ENCODE data around the gene RNU6-8.

The RNU6-8 gene

DNA sequence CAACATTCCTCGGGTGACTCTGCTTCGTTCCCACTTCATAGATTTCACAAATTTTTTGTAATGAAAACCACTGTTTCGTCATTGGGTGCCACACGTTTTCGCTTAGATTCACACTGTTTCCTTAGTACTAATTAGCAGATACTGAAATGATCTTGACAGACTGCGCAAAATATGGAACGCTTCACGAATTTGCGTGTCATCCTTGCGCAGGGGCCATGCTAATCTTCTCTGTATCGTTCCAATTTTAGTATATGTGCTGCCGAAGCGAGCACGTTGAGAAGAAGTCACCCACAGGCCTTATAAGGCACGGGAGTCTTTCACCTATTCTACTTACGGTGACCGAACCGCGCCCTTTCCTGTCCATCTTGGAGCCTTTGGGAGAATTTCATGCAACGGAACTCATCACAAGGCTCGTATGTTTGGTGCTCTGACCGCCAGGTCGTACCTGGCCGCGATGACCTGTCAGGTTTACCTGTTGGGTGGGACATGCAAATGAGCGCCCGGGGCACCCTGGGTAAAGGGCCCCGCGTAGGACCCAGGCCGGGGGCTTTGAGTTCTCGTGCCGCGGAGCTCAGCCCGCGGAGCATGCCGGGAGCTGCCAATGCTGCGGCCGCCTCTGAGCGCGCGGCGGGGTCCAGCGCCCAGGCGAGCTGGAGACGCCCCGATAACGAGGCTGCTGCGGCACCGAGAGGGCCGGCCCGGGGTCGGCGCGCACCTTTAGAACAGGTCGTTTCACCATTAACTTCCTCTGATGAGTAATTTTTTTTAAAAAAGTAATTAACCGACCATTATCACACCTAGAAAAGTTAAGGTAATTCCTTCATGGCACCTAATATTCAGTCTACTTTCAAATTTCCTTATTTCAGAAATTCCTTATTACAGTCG is at the start of gene RNU6-8:
Gene RNU6-8 (minus strand): TSS at position 272 of the 885 bp plus-strand sequence.
- DNase-seq, result peak; percentile 95

DNA sequence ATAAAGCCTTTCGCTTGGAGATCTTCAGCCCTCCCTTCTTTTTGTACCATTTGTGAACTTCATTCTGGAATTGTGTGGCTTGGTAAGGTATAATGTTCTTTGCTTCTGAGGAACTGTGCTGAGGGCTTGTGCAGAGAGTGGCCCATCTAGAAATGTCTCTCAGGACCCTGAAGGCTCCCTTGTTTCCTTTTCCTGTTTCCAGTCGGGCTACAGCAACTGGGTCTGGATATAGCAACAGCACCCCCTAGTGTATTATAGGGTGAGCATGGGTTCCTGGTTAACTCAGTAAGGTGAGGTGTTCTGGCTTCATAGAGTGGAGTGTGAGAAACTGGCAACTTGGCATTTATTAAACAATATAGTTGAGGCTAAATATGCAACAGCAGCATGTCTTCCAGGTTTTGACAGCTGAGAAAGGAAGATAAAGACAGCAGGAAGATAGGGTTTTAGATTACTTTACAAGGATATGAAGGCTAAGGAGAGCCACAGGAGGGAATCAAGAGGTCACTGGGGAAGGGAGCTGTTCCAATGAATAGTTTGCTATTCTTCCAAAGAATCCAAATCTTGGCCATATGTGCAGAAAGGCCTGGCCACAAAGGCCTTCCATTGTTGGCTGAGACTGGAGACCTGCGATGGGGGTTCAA is 49.1 kb upstream of the RNU6-8 start:
- peak; percentile 80 for DNase-seq

GRCh38 chr14:32251530-32251929 is 48.5 kb upstream of the RNU6-8 start:
- DNase-seq, result no peak

GRCh38 chr14:32250681-32251080 is 47.6 kb upstream of the RNU6-8 start:
- DNase-seq, result no peak

DNA sequence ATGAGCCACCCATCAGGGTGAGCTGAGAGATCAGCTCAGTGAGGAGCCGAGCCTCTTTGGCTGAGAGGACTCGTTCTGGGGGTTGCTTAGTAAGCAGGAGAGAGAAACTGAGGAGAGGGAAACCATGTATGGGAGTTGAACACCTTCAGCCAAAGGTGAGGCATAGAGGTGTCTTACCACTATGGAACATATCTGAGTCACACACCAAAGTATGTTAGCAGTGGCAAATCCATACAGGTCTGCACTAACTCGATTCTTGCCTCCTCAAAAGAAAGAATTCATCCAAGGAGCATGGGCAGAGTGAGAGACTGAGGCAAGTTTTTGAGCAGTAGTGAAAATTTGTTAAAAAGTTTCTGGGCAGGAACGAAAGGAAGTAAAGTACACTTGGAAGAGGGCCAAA is 46.7 kb upstream of the RNU6-8 start:
- DNase-seq, result no peak

GRCh38 chr14:32249371-32249770 is 46.3 kb upstream of the RNU6-8 start:
- DNase-seq, result no peak

GRCh38 chr14:32246751-32247150 is 43.7 kb upstream of the RNU6-8 start:
- DNase-seq, result no peak

GRCh38 chr14:32244404-32244803 is 41.3 kb upstream of the RNU6-8 start:
- DNase-seq, result no peak

DNA sequence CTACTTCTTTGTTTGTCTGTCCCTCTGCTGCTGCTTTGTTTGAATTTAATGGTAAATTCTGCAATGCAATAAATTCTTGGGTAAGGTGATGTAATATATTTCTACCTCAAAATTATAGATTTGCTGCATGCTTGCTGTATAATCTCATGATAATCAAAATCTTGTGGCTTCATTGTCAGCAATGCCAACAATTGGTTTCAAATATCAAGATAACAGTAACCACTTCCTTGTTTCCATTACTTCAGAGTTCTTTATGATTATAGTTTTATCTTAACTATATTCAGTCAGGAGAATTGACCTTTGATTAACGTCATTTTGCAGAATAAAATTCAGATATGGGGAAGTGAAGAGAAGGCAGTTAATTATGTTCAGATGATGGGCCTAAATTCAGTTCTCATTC is 30.2 kb upstream of the RNU6-8 start:
- no peak for DNase-seq

DNA sequence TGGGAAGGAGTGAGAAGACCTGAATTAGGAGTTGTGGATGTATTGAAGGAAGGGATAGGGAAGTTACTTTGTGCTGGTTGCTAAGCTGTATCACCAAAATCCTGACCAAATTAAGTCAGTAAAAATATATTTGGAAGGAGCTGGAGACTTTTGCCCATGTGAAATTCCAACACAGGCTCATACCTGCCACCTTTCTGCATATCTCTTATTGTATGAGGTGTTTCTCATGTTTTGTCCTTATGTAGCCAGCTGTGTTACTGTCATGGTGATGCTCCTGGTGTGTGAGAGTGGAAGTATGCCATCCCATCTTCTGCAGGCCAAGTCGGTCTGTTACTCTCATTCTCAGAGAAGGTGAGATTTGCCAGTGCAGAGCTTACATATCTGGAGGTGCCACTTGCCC is 29.4 kb upstream of the RNU6-8 start:
- no peak for DNase-seq

DNA sequence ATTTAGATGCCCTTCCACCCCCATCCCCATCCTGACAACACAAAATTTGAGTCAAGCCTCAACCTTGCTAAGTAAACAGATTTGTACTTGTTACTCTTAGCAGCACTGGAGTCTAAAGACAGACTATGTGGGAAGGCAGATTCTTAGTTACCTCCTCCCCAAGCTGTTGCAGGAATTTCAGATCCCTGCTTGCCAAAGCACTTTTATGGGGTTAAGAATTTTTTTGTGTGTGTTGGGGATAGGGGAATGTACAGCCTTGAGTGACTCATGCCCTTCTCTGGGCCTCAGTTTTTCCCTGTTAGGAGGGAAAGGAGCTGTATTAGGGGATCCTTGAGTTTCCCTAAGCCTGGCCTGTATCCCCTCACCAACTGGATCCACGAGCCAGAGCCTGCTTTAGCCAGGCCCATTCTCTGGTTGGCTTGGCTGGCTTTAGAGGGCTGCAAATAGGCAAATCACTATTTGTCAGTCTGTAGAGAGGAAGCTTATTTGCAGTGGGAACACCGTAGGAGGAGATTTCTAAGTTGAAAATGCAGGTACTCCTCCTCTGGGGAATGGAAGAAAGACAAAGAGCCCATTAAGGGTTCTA is 27.7 kb upstream of the RNU6-8 start:
- DNase-seq, result no peak

DNA sequence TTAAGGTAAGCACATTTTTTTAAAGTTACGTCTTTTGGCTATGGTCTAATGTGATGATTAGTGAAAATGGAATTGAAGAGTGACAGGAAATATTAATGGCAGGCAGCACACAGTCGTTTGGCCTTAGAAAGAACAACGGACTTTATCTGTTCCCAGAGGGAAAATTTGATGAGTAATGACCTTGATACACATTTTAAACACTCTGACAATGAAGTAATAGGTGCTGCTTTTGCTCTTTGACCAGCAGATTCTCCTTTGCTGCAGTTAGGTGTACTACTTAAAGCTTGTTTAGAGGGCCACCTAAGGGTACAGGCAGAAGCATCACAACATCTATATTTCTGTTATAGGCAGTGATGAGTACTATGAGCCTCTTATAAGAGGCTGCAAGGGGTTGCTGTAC is 27.1 kb upstream of the RNU6-8 start:
- no peak for DNase-seq

DNA sequence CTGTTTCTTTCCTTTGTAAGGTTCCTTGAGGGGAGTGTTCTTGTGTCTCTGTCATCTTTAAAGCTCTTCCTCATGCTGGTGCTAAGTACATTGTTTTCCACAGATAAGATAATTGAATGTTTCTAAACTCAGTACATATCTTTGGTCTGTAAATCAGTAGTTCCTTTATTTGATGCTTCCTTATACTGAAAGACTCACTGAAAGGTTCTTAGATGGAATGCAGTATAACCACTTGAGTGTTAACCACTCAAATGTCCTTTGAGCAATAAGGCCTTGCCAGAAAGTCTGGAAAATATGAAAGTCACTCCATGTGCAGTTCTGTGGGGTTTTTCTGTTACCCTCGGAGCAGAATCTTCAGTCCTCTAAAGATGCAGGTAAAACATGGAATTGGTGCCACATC is 23.0 kb upstream of the RNU6-8 start:
- no peak for DNase-seq

- DNase-seq, result no peak
Observed at GRCh38 chr14:32225378-32225920, 22.4 kb upstream of the RNU6-8 start.

DNA sequence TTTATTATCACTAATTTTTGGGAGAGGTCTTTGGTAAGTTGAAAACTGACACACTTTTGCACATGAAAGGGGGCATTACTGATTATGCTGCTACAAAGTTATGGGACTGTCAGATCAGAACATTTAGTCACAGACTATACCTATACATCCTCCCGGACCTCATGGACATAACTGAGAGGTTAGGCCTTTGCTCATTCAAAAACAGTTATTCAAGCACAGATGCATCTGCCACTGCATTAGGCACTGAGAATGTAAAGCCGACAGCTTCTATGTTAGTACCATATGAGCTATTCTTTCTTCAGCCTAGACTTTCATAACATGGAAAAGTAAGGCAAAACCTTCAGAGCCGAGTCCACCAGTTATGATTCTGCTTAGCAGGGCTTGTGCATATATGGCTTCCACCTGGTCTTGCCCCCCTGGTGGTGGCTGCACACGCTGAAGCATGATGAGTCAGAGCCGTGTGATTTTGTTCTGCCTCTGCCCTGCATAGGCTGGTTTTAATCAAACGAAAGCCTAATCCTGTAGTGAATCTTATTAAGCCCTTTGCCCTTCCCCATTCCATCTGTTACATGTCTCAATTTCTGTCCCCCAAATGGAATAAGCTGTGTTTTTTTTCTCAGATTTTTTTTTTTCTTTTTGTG is 21.8 kb upstream of the RNU6-8 start:
- no peak for DNase-seq

DNA sequence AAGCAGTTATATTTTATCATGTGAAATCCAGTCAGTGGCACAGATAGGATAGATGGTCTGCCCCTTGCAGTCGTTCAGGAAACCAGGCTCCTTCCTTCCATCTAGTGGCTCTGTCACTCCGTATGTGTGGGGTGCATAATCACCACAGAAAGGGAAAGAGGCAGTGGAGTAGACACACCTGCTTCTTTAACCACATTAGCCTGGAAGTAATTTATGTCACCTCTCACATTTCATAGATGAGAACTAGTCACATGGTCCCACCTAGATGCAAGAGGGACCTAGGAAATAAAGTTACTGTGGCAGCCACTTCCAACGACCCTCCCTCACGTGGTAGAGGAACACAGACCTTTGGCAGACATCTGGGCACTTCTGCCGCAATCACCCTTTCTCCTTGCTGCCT is 14.2 kb upstream of the RNU6-8 start:
- peak; percentile 32 for DNase-seq

GRCh38 chr14:32212833-32213232 is 9.8 kb upstream of the RNU6-8 start:
- no peak for DNase-seq

DNA sequence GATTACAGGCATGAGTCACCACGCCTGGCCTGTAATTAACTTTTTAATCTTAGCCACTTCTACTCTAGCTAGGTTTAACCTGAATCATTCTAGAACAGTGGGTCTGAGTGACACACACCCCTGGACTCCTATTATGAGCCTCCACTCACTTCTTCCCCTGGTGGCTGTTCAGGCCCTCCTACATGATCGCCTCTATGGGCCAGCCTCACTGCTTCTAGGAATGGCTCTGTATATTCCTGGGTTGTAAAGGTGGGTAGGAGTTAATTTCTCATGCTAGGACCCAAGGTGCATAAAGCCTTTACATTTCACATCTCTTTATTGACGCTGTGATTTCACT is 8.0 kb upstream of the RNU6-8 start:
- no peak for DNase-seq

DNA sequence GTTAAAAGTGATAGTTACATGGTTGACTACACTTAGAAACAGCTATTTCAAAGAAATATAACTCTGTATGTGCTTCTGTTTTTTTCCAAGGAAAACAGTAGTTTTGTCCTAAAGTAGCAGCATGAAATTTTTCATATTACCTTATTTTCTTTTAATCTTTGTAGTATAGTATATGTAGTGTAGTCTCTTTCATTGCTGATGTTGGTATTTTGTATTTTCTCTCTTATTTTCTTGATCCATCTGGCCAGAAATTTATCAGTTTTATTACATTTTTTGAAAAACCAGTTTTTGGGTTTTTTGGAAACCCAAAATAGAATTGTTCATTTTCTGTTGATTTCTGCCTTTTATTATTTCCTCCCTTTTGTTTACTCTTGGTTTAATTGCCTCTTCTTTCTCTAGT is 6.4 kb upstream of the RNU6-8 start:
- no peak for DNase-seq

GRCh38 chr14:32208490-32208889 is 5.4 kb upstream of the RNU6-8 start:
- no peak for DNase-seq

- DNase-seq, result no peak
Observed at GRCh38 chr14:32206552-32206951, 3.5 kb upstream of the RNU6-8 start.

DNA sequence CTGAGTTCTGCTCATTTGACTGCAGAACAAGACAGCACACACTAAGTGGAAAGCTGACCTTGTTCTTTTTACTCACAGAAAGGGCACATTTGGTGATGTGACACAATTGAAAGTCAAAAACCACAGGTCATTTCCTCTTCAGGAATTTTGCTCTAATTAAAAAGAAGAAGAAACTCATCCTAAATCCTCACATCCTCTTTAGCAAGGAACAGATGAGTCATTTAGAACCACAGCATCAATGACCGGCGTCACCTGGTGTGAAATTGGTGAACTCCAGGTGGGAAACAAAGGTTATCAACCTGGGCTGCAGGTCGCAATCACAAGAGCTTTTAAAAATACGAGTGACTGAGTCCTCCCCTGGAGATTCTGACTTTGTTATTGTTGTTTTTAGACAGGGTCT is 2.9 kb upstream of the RNU6-8 start:
- no peak for DNase-seq

- DNase-seq, result no peak
Observed at GRCh38 chr14:32205554-32205953, 2.5 kb upstream of the RNU6-8 start.
